ENCODE results near the gene FN1.
"Not testable (repeated sequence)": the region's sequence is repeated elsewhere in the genome, so short reads cannot be mapped to it uniquely, and the experiment has no call there.

Gene FN1

GRCh38 chr2:215421859-215422461 is 13.9 kb downstream of the FN1 start:
- no peak for DNase-seq

- DNase-seq: no peak
Measured at GRCh38 chr2:215420471-215420935, 15.4 kb downstream of the FN1 start.

- no peak for DNase-seq
Measured at GRCh38 chr2:215419769-215420470, 15.9 kb downstream of the FN1 start.

- no peak for DNase-seq
Measured at GRCh38 chr2:215419113-215419512, 16.8 kb downstream of the FN1 start.

DNA sequence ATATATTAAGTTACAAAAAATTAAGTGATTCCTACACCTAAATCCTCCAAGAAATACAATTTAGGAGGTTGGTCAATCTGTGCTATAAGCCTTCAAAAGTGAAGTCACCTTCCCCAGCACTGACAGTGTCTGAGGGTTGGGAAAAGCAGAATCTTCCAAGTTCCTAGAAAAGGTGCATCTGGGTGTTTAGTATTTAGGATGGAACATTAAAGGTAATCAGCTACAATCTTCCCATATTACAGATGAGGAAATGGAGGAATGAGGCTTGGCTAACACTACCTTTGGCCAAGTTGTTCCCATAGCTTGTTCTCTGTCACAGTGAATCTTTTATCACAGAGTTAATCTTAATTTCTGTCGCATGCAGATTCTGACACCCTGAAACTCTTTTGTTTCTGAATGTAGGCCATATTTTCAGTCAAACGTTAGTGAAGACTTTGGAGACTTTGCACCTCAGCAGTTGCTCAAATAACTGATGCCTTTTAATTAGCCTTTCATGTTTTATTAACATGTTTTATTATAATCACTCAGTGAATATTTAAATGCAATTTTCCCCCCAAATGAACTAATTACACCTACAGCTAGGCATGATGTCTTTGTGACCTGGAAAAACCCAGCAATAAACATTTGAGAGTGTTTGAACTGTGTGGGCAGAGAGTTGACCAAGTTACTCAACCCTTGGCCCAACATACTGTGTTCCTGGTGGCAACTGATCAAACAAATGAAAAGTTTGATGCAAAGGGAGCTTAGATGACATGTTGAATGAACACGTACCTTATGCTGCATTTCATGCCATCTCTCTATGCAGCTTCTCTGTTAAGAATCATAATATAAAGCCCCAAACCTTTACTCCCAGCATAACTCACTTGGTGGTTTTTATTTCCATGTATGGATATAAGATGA is 17.6 kb downstream of the FN1 start:
- no peak for DNase-seq

- DNase-seq: no peak
Measured at GRCh38 chr2:215417400-215417951, 18.4 kb downstream of the FN1 start.

DNA sequence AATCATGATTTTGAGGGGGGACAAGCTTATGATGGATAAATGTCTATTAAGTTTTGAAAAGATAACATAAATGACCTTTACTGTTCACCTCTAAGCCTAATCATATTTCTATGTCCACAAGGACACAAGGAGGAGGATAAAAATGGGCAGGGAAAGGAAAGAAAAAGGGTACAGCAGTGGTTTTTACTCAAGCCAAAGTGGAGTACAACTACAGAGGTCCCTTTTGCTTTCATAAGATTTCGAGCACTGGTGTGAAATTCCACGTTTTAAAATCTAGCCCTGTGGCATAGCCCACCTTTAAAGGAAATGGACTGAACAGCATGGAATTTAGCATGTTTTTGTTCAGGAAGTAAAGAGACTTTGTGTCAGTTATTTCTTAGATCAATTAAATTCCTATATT is 19.2 kb downstream of the FN1 start:
- no peak for DNase-seq

DNA sequence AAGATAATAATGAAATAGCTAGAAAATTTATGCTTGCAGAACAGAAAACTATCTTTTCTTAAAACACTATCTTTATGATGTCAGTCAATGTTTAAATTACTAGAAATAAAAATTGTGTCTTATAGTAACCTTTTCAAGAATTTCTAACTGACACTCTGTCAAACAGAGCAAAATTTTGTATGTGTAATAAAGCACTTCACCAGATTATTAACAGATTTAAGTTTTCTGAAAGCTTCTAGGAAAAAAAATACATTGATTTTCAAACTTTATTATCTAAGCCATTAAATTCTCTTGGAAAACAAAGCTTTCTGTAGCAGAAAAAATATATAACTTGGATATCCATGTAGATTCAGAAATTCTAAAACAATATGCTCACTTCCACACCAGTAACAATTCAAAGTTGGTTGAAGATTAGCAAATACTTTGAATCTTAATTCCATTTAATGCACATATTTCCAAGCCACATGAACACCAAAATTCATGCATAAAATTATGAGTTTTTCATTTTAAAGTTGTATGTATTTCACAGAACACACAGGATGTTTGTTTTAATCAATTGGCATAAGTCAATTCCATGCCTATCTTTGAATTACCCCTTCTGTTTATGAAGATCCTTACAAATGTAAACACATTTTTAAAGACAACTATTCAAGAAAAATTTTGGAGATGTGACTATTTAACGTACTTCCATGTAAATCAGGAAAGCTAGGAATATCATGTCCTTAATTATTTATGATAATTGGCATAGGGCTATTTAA is 19.9 kb downstream of the FN1 start:
- no peak for DNase-seq

- DNase-seq: no peak
Measured at GRCh38 chr2:215415218-215415617, 20.6 kb downstream of the FN1 start.

DNA sequence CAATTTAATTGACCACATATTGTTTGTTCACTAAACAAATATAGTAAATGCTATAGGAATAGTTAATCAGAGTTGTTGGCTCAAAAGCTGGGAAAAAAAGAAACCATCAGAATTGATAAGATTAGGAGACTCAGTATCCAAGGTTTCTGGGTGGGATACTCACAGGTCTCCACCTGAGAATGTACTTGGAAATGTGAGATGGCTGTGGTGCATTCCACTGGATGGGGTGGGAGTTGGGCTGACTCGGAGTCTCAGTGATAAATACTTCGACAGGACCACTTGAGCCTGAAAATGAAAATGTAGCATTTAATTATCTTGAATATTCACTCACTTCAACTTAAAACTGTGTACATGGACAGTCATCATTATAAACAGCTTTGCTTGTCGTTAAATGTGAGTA is 21.2 kb downstream of the FN1 start:
- no peak for DNase-seq

DNA sequence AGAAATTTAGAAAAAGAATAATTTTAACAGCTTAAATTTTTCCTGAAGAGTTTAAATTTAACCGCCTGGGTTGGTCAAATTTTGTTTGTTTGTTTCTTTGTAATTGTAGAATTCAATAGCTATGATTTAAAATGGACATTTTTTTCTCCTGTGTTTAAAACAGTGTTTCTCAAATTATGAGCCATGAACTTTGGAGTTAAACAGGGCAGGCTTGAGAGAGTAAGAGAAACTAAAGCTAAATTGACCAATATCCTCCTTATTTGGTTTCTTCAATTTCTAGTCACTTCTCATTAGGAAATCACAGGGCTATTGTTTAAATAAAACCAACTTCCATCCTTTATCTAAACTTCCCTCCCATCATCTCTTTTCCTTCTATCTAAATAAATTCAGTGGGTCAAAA is 21.9 kb downstream of the FN1 start:
- no peak for DNase-seq

DNA sequence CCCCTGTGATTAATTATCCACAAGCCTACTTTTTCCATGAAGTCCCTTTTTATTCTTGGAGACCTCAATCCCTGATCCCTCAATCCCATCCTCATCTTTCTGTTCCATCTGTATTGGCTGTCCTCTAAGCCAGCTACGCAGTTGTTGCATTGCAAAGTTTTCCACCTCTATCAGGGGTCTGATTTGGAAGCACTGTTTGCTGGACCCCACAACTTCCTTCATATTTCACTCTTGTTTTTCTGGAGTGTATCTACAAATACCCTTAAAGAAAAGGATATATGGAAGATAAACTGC is 22.4 kb downstream of the FN1 start:
- DNase-seq: no peak

DNA sequence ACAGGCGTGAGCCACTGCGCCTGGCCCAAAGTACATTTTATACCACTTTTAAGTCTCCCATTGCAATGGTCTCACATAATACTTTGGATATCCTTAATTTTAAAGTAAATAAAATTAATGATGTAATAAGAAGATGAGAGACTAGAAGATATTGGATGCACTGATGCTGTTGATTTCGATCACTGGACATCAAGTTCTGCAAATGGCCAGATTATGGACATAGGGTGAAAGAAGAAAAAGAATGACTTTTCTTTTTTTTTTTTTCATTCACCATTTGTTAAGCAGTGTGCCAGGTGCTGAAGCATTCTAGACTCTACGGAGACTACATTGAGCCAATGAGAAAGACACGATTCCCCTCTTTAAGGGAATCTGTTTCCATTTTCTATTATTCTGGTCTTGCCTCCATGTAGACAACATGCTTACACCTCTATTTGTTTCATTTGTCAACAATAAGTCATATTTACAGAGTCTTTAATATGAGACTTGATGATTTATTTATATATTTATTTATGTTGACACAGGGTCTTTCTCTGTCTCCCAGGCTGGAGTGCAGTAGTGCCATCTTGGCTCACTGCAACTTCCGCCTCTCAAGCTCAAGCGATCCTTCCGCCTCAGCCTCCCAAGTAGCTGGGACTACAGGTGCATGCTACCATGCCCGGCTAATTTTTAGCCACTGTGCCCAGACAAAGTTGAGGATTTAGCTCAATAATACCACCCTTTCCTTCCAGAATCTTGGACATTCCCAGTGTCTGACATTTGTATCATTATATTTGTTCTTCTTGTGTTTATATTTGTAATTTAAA is 23.7 kb downstream of the FN1 start:
- DNase-seq: no peak

- no peak for DNase-seq
Measured at GRCh38 chr2:215410932-215411285, 25.0 kb downstream of the FN1 start.

DNA sequence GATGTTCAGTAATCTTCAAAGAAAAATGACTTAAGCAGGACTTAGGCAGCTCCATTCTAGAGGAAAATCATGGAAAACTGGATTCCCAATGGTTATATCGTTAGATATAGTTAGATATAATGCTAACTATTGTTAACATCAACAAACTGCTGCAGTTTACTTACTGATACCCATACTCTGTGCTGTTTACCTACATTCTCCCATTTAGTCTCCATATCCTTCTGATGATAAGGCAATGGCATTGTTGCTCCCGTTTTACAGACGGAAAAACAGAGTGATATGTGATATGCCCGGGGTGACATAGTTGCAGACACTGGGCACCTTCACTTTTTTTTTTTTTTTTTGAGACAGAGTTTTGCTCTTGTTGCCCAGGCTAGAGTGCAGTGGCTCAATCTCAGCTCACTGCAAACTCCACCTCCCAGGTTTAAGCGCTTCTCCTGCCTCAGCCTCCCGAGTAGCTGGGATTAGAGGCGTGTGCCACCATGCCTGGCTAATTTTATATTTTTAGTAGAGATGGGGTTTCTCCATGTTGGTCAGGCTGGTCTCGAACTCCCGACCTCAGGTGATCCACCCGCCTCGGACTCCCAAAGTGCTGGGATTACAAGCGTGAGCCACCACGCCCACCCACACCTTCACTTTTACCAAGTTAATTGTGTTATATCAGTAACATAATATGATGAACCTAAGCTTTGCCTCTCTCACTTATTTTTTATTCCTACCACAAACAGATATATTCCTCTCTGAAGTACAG is 25.5 kb downstream of the FN1 start:
- not testable (repeated sequence) for DNase-seq

DNA sequence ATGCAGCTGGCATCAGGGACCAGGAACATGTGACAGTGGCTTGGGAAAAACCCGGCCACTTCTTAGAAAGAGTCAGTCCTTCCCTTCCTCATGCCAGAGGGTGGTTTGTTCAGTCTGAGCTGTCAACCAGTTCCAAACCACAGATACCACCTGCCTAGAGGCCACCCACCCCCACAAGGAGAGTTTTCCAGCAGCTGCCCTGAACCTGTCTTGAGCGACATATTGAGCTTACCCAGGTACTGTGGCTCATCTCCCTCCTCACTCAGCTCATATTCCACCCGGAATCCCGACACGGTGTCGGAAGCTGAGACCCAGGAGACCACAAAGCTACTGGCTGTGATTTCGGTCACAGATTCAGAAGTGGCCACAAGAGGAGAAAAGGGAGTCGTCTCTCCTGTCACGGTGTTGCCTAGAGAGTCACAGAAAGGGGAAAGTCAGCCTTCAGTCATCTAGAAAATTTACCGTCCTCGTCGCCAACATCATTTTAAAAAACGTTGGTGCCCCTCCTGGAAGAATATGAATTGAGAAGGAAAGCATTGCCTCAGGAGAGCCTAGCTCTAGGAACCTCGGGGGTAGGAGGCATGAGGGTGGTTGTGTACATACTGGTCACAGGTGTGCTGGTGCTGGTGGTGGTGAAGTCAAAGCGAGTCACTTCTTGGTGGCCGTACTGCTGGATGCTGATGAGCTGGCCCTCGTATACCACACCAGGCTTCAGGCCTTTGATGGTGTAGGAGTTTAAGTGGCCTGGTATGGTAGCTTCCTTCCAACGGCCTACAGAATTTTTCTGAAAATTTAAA is 26.3 kb downstream of the FN1 start:
- no peak for DNase-seq

- not testable (repeated sequence) for DNase-seq
Measured at GRCh38 chr2:215408441-215408840, 27.4 kb downstream of the FN1 start.

- no peak for DNase-seq
Measured at GRCh38 chr2:215407590-215408264, 28.1 kb downstream of the FN1 start.

GRCh38 chr2:215407061-215407460 is 28.8 kb downstream of the FN1 start:
- DNase-seq: no peak

All from cerebellar nuclear complex (tissue), 1 donor.